ENCODE data around the gene IGSF9.

DNA sequence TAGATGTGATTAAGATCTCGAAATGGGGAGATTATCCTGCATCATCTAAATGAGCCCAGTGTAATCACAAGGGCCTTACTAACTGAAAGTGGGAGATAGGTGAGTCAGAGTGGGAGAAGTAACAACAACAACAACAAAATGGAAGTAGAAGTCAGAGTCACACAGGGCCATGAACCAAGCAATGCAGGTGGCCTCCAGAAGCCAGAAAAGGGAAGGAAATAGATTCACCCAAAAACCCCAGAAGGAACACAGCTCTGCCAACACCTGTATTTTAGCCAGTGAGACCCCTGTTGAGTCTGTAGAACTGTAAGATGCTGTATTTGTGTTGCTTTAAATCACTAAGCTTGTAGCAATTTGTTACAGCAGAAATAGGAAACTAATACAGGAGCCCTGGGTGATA is 24.2 kb downstream of the IGSF9 start:
- TF ChIP-seq, protein P1, sequence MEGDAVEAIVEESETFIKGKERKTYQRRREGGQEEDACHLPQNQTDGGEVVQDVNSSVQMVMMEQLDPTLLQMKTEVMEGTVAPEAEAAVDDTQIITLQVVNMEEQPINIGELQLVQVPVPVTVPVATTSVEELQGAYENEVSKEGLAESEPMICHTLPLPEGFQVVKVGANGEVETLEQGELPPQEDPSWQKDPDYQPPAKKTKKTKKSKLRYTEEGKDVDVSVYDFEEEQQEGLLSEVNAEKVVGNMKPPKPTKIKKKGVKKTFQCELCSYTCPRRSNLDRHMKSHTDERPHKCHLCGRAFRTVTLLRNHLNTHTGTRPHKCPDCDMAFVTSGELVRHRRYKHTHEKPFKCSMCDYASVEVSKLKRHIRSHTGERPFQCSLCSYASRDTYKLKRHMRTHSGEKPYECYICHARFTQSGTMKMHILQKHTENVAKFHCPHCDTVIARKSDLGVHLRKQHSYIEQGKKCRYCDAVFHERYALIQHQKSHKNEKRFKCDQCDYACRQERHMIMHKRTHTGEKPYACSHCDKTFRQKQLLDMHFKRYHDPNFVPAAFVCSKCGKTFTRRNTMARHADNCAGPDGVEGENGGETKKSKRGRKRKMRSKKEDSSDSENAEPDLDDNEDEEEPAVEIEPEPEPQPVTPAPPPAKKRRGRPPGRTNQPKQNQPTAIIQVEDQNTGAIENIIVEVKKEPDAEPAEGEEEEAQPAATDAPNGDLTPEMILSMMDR (conservative IDR thresholded peaks at IDR 0.05; ENCODE audit: low read depth, low read length) = no peak
- TF ChIP-seq EZH2 (IDR thresholded peaks at IDR 0.05; ENCODE audit: low read length, unreplicated experiment) = no peak

All from PC-3 (cell line).